ENCODE data around the gene SLAMF9.

SLAMF9 gene

GRCh38 chr1:159974350-159974965 lies 20.4 kb upstream of the SLAMF9 start:
- DNase-seq = no peak

GRCh38 chr1:159973350-159973940 lies 19.4 kb upstream of the SLAMF9 start:
- DNase-seq = no peak

GRCh38 chr1:159972443-159973205 lies 18.6 kb upstream of the SLAMF9 start:
- no peak for DNase-seq

GRCh38 chr1:159970932-159971342 lies 16.9 kb upstream of the SLAMF9 start:
- no peak for DNase-seq

- no peak for DNase-seq
Observed at GRCh38 chr1:159968901-159969300, 14.9 kb upstream of the SLAMF9 start.

- no peak for DNase-seq
Observed at GRCh38 chr1:159965263-159965662, 11.2 kb upstream of the SLAMF9 start.

- DNase-seq = no peak
Observed at GRCh38 chr1:159964144-159964543, 10.1 kb upstream of the SLAMF9 start.

- DNase-seq = no peak
Observed at GRCh38 chr1:159962176-159962575, 8.1 kb upstream of the SLAMF9 start.

GRCh38 chr1:159961636-159962035 lies 7.6 kb upstream of the SLAMF9 start:
- no peak for DNase-seq

GRCh38 chr1:159960721-159961381 lies 6.8 kb upstream of the SLAMF9 start:
- DNase-seq = no peak

GRCh38 chr1:159959451-159959850 lies 5.4 kb upstream of the SLAMF9 start:
- DNase-seq = no peak

- DNase-seq = no peak
Observed at GRCh38 chr1:159958719-159959380, 4.8 kb upstream of the SLAMF9 start.

- no peak for DNase-seq
Observed at GRCh38 chr1:159957824-159958268, 3.8 kb upstream of the SLAMF9 start.

GRCh38 chr1:159955456-159955855 lies 1.4 kb upstream of the SLAMF9 start:
- no peak for DNase-seq

- no peak for DNase-seq
Observed at GRCh38 chr1:159952932-159953331, 1.1 kb downstream of the SLAMF9 start.

- no peak for DNase-seq
Observed at GRCh38 chr1:159951551-159951950, 2.5 kb downstream of the SLAMF9 start.

GRCh38 chr1:159951016-159951415 lies 3.0 kb downstream of the SLAMF9 start:
- DNase-seq = no peak

GRCh38 chr1:159949981-159950381 lies 4.1 kb downstream of the SLAMF9 start:
- DNase-seq = no peak

GRCh38 chr1:159949123-159949522 lies 4.9 kb downstream of the SLAMF9 start:
- DNase-seq = no peak

GRCh38 chr1:159947942-159948341 lies 6.1 kb downstream of the SLAMF9 start:
- DNase-seq = no peak

- no peak for DNase-seq
Observed at GRCh38 chr1:159946242-159947187, 7.5 kb downstream of the SLAMF9 start.

Measured in NCI-H2171 (cell line).